Liver (tissue), 9 donors: Measurements from ENCODE around the gene OR2M4. TPM values are rescaled to one million over a fixed set of nuclear protein-coding genes. Genes with fewer than 3 reads are reported as not detected.

Source experiments
- DNase-seq: peaks from one replicate; pipeline ENCODE4 v3.0.0-alpha.2; 2017; ENCODE audit warnings: low spot score
- H3K27ac ChIP-seq, 2 donors: one replicate each; pipeline ENCODE4 v1.7.0; 2013; ENCODE audit warnings: inconsistent platforms in 2 of 2, low read length in 2 of 2, control low read depth in 1 of 2, low read depth in 1 of 2, mild to moderate bottlenecking in 1 of 2
- H3K27me3 ChIP-seq, 4 donors: one replicate each; pipeline versions ENCODE4 v1.6.1 to v1.7.0; 2013; ENCODE audit warnings: low read length in 3 of 4, inconsistent platforms in 1 of 4, mild to moderate bottlenecking in 1 of 4, moderate library complexity in 1 of 4; ENCODE audit not compliant: control insufficient read depth in 4 of 4, insufficient read depth in 4 of 4
- H3K36me3 ChIP-seq, 4 donors: one replicate each; pipeline versions ENCODE4 v1.6.1 to v1.7.0; 2013; ENCODE audit warnings: low read length in 3 of 4, mild to moderate bottlenecking in 3 of 4, low read depth in 1 of 4, moderate library complexity in 1 of 4; ENCODE audit not compliant: control insufficient read depth in 4 of 4, insufficient read depth in 3 of 4
- H3K4me1 ChIP-seq, 4 donors: one replicate each; pipeline versions ENCODE4 v1.6.1 to v1.7.0; 2013; ENCODE audit warnings: low read length in 3 of 4, mild to moderate bottlenecking in 3 of 4, moderate library complexity in 1 of 4; ENCODE audit not compliant: control insufficient read depth in 4 of 4, insufficient read depth in 4 of 4
- H3K4me3 ChIP-seq, 3 donors: one replicate each; pipeline versions ENCODE4 v1.6.1 to v1.7.0; 2013; ENCODE audit warnings: low read length in 3 of 3, control low read depth in 1 of 3, low read depth in 1 of 3, mild to moderate bottlenecking in 1 of 3
- H3K9ac ChIP-seq, 2 donors: one replicate each; pipeline ENCODE4 v1.7.0; 2013; ENCODE audit warnings: low read length in 2 of 2, mild to moderate bottlenecking in 2 of 2, moderate library complexity in 2 of 2, control low read depth in 1 of 2, low read depth in 1 of 2
- H3K9me3 ChIP-seq, 4 donors: one replicate each; pipeline versions ENCODE4 v1.6.1 to v1.7.0; 2013; ENCODE audit warnings: low read length in 3 of 4; ENCODE audit not compliant: control insufficient read depth in 4 of 4
- CTCF ChIP-seq: fragments of 150-350 bp; IDR thresholded peaks from 2 replicates; pipeline ENCODE4 v1.5.1; 2017; ENCODE audit warnings: improper control_type of control experiment, low read depth, low read length; ENCODE audit not compliant: missing input control
- EGR1 ChIP-seq, 2 donors: IDR thresholded peaks; 2 replicates each; pipeline ENCODE4 v1.6.1; 2016 to 2018; ENCODE audit warnings: antibody characterized with exemption in 2 of 2, low read depth in 2 of 2
- FOXA1 ChIP-seq: IDR thresholded peaks from 2 replicates; pipeline ENCODE4 v1.6.1; 2016; ENCODE audit warnings: antibody characterized with exemption
- FOXA2 ChIP-seq: IDR thresholded peaks from 2 replicates; pipeline ENCODE4 v1.6.1; 2016; ENCODE audit warnings: antibody characterized with exemption
- GABPA ChIP-seq, 2 donors: IDR thresholded peaks in 1 of 2; conservative IDR thresholded peaks in 1 of 2; 2 replicates each; pipeline ENCODE4 v1.6.1; 2016; ENCODE audit warnings: antibody characterized with exemption in 2 of 2, mild to moderate bottlenecking in 1 of 2, moderate library complexity in 1 of 2
- HNF4A ChIP-seq, 2 donors: conservative IDR thresholded peaks; 2 replicates each; pipeline ENCODE4 v1.6.1; 2016; ENCODE audit warnings: antibody characterized with exemption in 2 of 2, mild to moderate bottlenecking in 2 of 2
- HNF4G ChIP-seq: IDR thresholded peaks from 2 replicates; pipeline ENCODE4 v1.6.1; 2016; ENCODE audit warnings: antibody characterized with exemption
- JUND ChIP-seq, 2 donors: IDR thresholded peaks; 2 replicates each; pipeline ENCODE4 v1.6.1; 2016; ENCODE audit warnings: antibody characterized with exemption in 2 of 2
- MAX ChIP-seq: IDR thresholded peaks from 2 replicates; pipeline ENCODE4 v1.6.1; 2016; ENCODE audit warnings: antibody characterized with exemption
- NR2F2 ChIP-seq: IDR thresholded peaks from 2 replicates; pipeline ENCODE4 v1.6.1; 2016; ENCODE audit warnings: antibody characterized with exemption
- RAD21 ChIP-seq, 2 donors: IDR thresholded peaks; 2 replicates each; pipeline ENCODE4 v1.6.1; 2016; ENCODE audit warnings: antibody characterized with exemption in 2 of 2, mild to moderate bottlenecking in 2 of 2
- REST ChIP-seq: IDR thresholded peaks from 2 replicates; pipeline ENCODE4 v1.6.1; 2016; ENCODE audit warnings: antibody characterized with exemption, mild to moderate bottlenecking
- RXRA ChIP-seq, 2 donors: IDR thresholded peaks; 2 replicates each; pipeline ENCODE4 v1.6.1; 2017 to 2018; ENCODE audit warnings: antibody characterized with exemption in 2 of 2, mild to moderate bottlenecking in 1 of 2
- SP1 ChIP-seq: IDR thresholded peaks from 2 replicates; pipeline ENCODE4 v1.6.1; 2018; ENCODE audit warnings: antibody characterized with exemption, mild to moderate bottlenecking
- TAF1 ChIP-seq: conservative IDR thresholded peaks from 2 replicates; pipeline ENCODE4 v1.6.1; 2016; ENCODE audit warnings: antibody characterized with exemption, mild to moderate bottlenecking
- YY1 ChIP-seq: IDR thresholded peaks from 2 replicates; pipeline ENCODE4 v1.6.1; 2016; ENCODE audit warnings: antibody characterized with exemption, mild to moderate bottlenecking
- WGBS: extraction: QIAGEN DNeasy Blood & Tissue Kit; methylation state at CpG from one replicate; pipeline ENCODE4 v1.1.7; 2013; 5-methylcytosine and 5-hydroxymethylcytosine counted together
- polyA plus RNA-seq, 2 donors: library from polyadenylated mRNA; stranded (reverse) in 1 of 2; unstranded in 1 of 2; fragments of 200-250 nt in 1 of 2; fragments of >200 nt in 1 of 2; fragmentation: Nextera tagmentation in 1 of 2; extraction: Ambion mirVana in 1 of 2; gene quantifications; one replicate each; pipeline versions ENCODE4 v1.2.1 to v1.2.3, GENCODE V29; 2013 to 2015
- total RNA-seq, 2 donors: library from RNA; depleted of rRNA; stranded (reverse); fragments of >200 nt; gene quantifications; one replicate each; pipeline ENCODE4 v1.2.3, GENCODE V29; 2014
- TF ChIP-seq, protein P1 (sequence below): IDR thresholded peaks from 2 replicates; pipeline ENCODE4 v1.6.1; 2016; ENCODE audit warnings: antibody characterized with exemption
- TF ChIP-seq, protein P2 (sequence below): IDR thresholded peaks from 2 replicates; pipeline ENCODE4 v1.6.1; 2016; ENCODE audit warnings: antibody characterized with exemption
- donor health status: healthy.
- donor health status: healthy.
- donor health status: healthy.
- donor health status: healthy.
- donor health status: healthy.

Gene OR2M4
- total and polyA plus RNA-seq, 4 donors: not detected

GRCh38 chr1:248194117-248194516 is 37.1 kb upstream of the OR2M4 start:
- no peak overlapping the region for H3K27ac ChIP-seq
- no peaks in the 10 kb centered on the region for H3K36me3 ChIP-seq
- H3K4me1 ChIP-seq: no peaks in the 10 kb centered on the region
- no peak for TF ChIP-seq NR2F2
- no peak for TF ChIP-seq FOXA1
- TF ChIP-seq, protein P1, sequence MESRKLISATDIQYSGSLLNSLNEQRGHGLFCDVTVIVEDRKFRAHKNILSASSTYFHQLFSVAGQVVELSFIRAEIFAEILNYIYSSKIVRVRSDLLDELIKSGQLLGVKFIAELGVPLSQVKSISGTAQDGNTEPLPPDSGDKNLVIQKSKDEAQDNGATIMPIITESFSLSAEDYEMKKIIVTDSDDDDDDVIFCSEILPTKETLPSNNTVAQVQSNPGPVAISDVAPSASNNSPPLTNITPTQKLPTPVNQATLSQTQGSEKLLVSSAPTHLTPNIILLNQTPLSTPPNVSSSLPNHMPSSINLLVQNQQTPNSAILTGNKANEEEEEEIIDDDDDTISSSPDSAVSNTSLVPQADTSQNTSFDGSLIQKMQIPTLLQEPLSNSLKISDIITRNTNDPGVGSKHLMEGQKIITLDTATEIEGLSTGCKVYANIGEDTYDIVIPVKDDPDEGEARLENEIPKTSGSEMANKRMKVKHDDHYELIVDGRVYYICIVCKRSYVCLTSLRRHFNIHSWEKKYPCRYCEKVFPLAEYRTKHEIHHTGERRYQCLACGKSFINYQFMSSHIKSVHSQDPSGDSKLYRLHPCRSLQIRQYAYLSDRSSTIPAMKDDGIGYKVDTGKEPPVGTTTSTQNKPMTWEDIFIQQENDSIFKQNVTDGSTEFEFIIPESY: no peak
- TF ChIP-seq JUND (IDR thresholded peaks at IDR 0.05): no peak
- no peak for TF ChIP-seq GABPA (IDR thresholded peaks at IDR 0.05 in 1 of 2, conservative IDR thresholded peaks at IDR 0.05 in 1 of 2)
- no peak for TF ChIP-seq HNF4G
- TF ChIP-seq, protein P2, sequence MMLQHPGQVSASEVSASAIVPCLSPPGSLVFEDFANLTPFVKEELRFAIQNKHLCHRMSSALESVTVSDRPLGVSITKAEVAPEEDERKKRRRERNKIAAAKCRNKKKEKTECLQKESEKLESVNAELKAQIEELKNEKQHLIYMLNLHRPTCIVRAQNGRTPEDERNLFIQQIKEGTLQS: no peak
- TF ChIP-seq MAX: no peak
- TF ChIP-seq RXRA (IDR thresholded peaks at IDR 0.05): no peak
- TF ChIP-seq HNF4A (conservative IDR thresholded peaks at IDR 0.05): no peak
- no peak for TF ChIP-seq REST
- TF ChIP-seq YY1: no peak
- TF ChIP-seq RAD21 (IDR thresholded peaks at IDR 0.05): no peak
- no peak for TF ChIP-seq TAF1
- TF ChIP-seq FOXA2: no peak
- TF ChIP-seq CTCF: no peak
- TF ChIP-seq SP1: no peak
- no peaks in the 10 kb centered on the region for H3K27me3 ChIP-seq
- DNase-seq: no peak
- no peak overlapping the region for H3K4me3 ChIP-seq
- 55% methylated on average over 1 of the region's 1 CpG for WGBS
- no peaks in the 10 kb centered on the region for H3K9me3 ChIP-seq
- H3K9ac ChIP-seq: no peak overlapping the region

GRCh38 chr1:248196965-248197364 is 34.3 kb upstream of the OR2M4 start, which contains the start of gene OR2M3:
Gene OR2M3, plus strand, starts transcription at chr1:248197265. Its CDS starts 5,803 bp downstream, at chr1:248203068.
- H3K27ac ChIP-seq: no peak within 1 kb of the TSS
- DNase-seq: no peak
- WGBS: 39% methylated on average over 4 of the region's 4 CpGs
- TF ChIP-seq EGR1 (IDR thresholded peaks at IDR 0.05; ENCODE audit: low read depth in 2 of 2) (no peak), HNF4A (conservative IDR thresholded peaks at IDR 0.05) (no peak), FOXA1 (no peak), NR2F2 (no peak), RXRA (IDR thresholded peaks at IDR 0.05) (no peak), HNF4G (no peak), GABPA (IDR thresholded peaks at IDR 0.05 in 1 of 2, conservative IDR thresholded peaks at IDR 0.05 in 1 of 2) (no peak), SP1 (no peak), JUND (IDR thresholded peaks at IDR 0.05) (no peak), YY1 (no peak), RAD21 (IDR thresholded peaks at IDR 0.05) (no peak), FOXA2 (no peak), REST (no peak)
- TF ChIP-seq, protein P1: no peak

More at GRCh38 chr1:248196965-248197364, 34.3 kb upstream of the OR2M4 start, which contains the start of gene OR2M3:
- Histone ChIP-seq H3K4me3 (no peak within 1 kb of the TSS), H3K36me3 (no peaks in the 10 kb centered on the region), H3K9me3 (no peaks in the 10 kb centered on the region), H3K9ac (no peak within 1 kb of the TSS), H3K4me1 (no peaks in the 10 kb centered on the region), H3K27me3 (no peaks in the 10 kb centered on the region)
